ENCODE measurements around the gene PPP1R9A.

DNA sequence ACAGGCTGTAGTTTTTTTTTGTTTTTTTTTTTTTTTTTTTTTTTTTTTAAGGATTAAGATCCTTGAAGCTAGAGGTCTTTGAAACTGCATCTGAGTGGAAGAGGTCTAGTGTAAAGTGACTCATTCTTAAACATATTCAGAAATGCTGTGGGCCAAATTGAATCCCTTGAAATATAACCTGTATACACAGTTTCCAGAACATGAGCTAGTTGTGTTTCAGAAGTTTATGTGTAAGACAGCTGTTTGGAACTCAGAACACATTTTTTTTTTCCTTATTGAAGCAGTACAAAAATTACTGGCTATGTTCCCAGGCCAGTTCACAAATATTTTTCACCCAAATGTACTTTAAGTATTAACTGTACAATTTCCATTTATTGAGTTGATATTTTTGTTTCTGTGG, 67.9 kb downstream of the PPP1R9A start:
- TF ChIP-seq, protein P1, sequence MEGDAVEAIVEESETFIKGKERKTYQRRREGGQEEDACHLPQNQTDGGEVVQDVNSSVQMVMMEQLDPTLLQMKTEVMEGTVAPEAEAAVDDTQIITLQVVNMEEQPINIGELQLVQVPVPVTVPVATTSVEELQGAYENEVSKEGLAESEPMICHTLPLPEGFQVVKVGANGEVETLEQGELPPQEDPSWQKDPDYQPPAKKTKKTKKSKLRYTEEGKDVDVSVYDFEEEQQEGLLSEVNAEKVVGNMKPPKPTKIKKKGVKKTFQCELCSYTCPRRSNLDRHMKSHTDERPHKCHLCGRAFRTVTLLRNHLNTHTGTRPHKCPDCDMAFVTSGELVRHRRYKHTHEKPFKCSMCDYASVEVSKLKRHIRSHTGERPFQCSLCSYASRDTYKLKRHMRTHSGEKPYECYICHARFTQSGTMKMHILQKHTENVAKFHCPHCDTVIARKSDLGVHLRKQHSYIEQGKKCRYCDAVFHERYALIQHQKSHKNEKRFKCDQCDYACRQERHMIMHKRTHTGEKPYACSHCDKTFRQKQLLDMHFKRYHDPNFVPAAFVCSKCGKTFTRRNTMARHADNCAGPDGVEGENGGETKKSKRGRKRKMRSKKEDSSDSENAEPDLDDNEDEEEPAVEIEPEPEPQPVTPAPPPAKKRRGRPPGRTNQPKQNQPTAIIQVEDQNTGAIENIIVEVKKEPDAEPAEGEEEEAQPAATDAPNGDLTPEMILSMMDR (IDR thresholded peaks at IDR 0.05; ENCODE audit: low read depth, low read length, poor library complexity, severe bottlenecking) = no peak
- TF ChIP-seq EZH2phosphoT487 (IDR thresholded peaks at IDR 0.05; ENCODE audit: borderline replicate concordance, low read length) = no peak

All from DOHH2 (cell line).